Measurements from ENCODE around the gene IMMP2L.
A peak's percentile ranks its signal among the peaks of the same experiment; 100 is the strongest.
"Not testable (repeated sequence)": the region's sequence is repeated elsewhere in the genome, so short reads cannot be mapped to it uniquely, and the experiment has no call there.

Gene IMMP2L

DNA sequence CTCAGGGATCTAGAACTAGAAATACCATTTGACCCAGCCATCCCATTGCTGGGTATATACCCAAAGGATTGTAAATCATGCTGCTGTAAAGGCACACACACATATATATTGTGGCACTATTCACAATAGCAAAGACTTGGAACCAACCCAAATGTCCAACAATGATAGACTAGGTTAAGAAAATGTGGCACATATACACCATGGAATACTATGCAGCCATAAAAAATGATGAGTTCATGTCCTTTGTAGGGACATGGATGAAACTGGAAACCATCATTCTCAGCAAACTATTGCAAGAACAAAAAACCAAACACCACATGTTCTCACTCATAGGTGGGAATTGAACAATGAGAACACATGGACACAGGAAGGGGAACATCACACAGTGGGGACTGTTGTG lies 56.9 kb downstream of the IMMP2L start:
- ATAC-seq, DNase-seq: not testable (repeated sequence)

DNA sequence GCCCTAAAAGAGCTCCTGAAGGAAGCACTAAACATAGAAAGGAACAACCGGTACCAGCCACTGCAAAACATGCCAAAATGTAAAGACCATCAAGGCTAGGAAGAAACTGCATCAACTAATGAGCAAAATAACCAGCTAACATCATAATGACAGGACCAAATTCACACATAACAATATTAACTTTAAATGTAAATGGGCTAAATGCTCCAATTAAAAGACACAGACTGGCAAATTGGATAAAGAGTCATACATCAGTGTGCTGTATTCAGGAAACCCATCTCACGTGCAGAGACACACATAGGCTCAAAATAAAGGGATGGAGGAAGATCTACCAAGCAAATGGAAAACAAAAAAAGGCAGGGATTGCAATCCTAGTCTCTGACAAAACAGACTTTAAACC lies 60.5 kb downstream of the IMMP2L start:
- not testable (repeated sequence) for ATAC-seq, DNase-seq

DNA sequence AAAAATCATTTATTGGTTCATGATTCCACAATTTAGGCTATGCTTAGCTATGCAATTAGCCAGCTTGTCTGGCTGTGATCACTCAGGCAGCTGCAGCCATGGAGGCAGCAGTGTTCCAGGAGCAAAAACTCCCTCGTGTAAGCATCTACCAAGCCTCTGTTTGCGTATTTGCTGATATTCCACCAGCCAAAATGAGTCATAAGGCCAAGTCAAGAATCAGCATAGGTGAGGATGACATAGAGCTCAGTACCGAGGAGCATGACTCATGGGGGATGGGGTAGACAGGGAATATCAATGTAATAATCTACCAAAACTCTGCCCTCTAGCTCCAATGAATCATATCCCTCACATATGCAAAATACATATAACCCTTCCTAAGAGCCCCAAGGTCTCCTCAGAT lies 63.3 kb downstream of the IMMP2L start:
- DNase-seq (peak; percentile 9), ATAC-seq (peak; percentile 94)

DNA sequence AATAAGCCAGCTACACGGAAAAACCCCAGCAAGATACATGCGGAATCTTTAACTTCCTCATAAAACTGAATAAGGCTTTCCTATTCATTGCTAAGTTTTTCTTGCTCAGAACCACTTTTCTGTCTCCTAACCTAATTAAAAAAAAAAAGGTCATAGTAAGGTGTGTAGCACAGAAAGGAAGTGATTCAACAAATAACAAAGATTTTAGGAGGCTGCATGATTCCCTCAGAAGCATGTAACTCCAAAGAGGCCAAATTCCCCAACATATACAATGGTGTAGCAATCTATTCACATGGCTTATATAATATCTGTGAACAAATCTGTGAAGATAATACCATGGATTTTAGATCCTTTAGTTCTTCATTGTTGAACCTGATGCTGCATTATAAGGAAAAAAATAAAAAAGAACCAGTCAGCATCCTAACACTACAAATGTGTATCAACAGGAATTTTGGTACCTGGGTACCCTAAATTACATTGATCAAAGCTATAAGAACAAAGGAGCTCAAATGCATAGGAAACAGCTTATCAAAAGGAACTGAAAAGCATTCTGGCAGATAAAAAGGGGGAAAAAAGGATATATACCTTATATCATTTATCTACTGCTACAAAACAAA lies 63.8 kb downstream of the IMMP2L start:
- ATAC-seq, result no peak
- no peak for DNase-seq

DNA sequence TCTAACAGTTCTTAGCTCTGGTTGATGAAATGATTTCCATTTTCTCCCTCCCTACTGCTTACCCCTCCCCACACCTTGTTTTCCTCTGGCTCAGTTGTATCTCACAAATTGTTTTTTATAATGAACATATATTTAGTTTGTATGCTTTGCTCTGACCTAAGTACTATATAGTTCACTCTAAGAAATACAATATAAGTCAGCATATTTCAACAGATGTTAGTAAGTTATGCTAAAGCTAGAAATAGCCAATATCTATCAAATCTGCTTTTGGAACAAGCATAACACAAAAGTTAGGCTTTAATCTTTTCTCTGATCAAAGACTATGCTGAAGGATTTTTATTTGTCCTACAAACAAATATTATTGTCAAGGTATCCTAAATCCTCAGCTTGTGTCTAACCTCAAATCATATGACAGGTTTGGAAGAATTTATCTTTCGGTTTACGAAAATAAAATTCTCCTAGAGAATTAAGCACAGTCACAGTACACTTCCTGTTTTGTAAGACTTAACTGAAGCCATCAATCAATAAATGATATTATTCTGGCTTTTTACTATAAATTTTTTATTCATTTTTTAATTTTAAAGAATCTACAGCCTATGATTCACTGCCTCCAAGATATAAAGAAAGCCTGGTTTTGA lies 67.0 kb downstream of the IMMP2L start:
- DNase-seq (no peak), ATAC-seq (no peak)

DNA sequence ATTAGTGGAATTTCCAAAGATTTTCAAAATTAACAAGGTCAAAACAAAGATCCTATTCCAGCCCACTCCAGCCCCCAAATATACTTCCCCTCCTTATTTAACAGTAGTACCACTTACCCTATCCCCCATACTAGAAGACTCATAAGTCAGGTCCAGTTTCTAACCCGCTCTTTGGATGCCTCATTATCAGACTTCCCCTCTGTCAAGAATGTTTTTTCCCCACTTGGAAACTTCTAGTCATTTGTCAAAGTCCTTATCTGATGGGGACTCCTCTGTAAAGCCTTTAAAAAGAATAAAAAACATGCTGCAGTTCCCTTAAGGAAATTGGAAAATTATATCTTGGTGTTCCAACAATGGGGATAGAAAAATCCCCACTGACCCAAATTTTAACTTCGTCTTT lies 70.1 kb downstream of the IMMP2L start:
- DNase-seq (no peak), ATAC-seq (no peak)

DNA sequence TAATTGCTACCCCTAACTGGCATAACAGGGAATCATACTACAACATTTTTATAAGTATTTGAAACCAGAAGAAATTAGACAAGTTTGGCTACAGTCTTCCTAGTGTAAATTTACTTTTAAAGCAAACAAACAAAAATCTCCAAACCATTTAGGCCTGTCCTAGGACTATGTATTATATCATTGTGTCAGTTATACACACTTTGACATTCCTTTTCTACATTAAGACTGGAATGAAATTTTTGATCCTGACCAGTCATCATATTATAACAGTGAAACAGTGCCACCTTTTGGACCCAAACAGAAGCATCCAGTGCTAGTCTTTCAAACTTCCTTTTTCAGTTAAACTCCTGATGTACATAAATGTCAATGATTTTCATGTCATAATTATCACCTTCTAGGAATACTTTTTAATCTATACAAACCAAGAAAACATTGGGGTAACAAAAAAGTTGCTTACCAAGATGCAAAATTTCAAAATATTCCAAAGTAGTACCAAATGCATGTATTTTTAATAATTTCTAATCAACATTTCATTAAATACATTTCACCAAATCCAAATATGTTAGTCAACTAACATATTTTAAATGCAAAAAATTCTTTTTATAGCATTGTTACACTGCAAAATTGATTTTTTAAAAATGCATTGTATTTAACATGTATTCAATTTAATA lies 75.7 kb downstream of the IMMP2L start:
- DNase-seq (no peak), ATAC-seq (no peak)

DNA sequence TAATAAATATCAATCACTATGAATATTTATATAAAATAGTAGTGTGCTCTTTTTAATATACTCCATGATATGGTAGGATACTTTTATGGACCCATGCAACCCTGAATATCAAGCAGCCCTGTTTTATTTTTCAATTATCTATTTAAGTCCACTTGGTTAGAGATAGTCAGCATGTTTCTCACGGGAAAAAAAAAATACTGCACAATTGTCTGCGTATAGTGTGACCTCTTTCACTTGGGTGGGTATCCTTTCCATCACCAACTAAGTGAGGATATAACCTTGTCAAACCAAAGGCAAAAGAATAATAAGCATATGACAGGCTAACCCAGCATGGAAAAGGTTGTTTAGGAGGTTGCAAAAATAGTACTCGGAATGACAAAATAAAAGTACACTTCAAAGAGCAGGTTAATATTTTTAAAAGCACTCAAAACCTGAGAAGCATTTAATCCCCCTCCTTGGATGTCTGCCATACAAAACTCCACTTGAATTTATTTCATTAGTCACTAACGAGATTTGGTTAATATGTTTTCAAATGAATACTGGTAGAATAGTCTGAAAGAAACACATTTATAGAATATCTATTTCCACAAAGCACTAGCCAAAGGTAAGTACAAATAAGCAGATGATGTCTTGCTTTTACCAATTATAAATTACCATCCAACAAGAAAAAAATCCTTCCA lies 76.5 kb downstream of the IMMP2L start:
- DNase-seq (no peak), ATAC-seq (no peak)

DNA sequence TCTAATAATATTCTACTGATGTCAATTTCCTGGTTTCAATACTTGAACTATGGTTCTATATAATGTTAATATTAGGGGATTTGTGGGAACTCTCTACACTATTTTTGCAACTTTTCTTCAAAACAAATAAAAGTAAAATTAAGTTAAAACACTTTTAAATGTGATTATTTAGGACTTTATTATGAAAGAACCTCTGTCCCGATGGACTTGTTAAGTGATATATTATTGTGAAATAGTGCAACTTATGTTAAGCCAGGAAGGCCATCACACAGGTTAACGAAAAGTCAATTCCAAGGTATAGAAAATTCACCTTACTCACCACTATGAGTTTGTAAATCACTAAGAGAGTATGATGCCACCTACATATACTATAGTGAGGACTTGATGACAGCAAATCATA lies 79.2 kb downstream of the IMMP2L start:
- no peak for DNase-seq
- no peak for ATAC-seq

DNA sequence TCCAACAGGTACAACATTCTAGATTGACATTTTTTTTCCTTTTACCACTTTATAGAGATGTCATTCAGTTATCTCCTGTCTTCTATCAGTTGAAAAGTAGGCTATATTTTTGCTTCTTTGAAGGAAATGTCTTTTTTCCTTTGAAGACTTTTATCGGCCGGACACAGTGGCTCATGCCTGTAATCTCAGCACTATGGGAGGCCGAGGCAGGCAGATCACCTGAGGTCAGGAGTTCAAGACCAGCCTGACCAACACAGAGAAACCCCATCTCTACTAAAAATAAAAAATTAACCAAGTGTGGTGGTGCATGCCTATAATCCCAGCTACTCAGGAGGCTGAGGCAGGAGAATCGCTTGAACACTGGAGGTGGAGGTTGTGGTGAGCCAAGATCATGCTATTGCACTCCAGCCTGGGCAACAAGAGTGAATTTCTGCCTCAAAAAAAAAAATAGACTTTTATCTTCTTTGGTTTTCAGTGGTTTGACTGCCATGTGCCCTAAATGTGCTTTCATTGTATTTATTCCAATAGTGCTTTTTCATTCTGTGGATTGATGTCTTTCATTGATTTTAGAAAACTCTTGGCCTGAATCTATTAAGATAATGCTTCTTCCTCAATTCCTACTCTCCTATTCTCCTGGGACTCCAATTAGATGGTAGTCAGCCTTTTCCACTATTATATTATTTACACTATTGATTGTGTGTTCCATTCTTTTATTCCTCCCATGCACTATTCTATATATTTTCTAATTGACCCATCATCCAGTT lies 84.6 kb downstream of the IMMP2L start:
- no peak for ATAC-seq
- no peak for DNase-seq

DNA sequence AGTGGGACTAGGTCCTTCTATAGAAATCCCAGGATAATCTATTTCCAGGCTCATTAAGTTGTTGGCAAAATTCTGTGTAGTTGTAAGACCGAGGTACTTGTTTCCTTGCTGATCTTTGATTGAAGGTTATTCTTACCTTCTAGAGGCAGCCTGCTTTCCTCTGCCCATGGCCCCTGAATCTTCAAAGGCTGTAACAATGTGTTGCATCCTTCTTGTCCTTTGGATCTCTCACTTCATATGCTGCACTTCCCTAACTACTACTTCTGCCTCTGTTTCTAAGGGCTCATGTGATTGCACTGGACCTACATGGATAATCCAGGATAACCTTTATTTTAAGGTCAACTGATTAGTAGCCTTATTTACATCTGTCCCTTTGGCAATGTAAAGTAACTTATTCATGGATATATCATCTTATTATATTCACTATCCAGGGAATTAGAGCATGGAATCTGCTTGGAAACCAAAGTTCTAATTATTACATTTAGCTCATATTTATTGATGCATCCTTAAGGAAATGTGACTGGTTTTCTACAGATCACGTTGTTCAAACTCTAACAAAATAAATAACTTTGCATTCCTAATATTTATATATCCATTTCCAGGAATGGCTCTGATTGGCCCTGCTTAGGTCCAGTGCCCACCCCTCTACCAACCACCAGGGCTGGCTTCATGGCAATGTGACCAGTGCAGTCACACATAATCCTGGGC lies 85.6 kb downstream of the IMMP2L start:
- DNase-seq, result no peak
- ATAC-seq, result no peak

DNA sequence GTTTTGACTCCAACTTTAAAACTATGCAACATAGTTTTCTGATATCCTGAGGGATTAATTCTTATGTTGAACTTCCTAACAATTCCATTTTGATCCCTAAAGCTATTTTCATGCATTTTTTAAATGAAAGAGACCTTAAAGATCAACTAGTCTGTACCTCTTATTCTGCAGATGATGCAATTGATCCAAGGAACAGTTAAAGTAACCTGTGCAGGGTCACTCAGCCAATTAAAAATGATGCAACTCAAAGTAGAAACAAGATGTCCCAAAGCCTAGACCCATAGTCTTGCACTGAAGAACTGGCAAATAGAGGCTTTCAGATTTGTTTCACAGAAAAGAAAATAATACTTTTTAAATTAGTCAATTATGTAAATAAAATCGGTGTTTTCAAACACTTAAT lies 86.3 kb downstream of the IMMP2L start:
- ATAC-seq, result no peak

DNA sequence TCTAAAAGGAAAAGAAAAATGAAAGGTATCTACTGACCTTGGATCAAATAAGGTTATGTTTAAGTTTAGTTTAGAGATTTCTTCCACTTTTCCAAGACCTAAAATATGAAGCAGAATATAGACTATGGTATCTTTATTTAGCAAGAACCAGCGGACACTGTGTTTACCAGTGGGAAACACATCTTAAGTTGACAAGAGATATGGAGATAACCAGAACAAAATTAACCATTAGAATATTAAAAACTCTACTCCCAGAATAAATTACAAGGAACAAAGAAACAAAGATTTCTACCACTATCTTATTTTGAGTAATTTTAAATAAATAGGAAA lies 86.9 kb downstream of the IMMP2L start:
- ATAC-seq, result no peak
- no peak for DNase-seq

More for the DNA sequence above, 86.3 kb downstream of the IMMP2L start:
- no peak for DNase-seq

DNA sequence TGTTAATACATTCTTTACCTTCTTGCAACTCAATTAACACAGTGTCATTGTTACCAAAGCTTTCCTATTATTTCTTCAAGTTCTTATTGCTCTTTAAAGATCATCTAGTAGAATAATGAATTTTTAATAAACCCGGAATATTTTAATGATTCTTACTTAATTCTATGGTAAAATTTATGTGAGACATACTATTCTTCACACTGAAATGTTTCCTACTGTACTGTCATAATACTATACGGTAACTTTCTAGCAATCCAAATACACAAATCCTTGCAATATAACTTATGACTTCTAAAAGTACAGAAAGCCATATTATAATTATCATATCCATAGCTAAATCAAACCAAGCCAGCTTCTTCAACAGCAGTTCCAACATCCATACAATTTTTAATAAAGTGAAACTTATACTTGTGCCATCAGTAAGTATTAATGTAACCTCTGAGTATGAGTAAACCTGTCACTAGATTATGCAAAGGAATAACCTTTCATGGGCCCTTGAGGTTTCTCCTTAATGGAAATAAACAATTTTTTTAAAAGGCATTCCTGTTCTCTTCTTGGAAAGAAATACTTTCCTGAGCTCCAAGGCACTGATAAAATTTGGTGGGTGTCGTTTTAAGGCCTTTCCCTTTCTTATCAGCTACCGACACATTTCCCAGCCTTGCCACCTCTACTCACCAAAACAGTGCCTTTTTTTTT lies 87.4 kb downstream of the IMMP2L start:
- DNase-seq, result no peak
- ATAC-seq, result no peak

DNA sequence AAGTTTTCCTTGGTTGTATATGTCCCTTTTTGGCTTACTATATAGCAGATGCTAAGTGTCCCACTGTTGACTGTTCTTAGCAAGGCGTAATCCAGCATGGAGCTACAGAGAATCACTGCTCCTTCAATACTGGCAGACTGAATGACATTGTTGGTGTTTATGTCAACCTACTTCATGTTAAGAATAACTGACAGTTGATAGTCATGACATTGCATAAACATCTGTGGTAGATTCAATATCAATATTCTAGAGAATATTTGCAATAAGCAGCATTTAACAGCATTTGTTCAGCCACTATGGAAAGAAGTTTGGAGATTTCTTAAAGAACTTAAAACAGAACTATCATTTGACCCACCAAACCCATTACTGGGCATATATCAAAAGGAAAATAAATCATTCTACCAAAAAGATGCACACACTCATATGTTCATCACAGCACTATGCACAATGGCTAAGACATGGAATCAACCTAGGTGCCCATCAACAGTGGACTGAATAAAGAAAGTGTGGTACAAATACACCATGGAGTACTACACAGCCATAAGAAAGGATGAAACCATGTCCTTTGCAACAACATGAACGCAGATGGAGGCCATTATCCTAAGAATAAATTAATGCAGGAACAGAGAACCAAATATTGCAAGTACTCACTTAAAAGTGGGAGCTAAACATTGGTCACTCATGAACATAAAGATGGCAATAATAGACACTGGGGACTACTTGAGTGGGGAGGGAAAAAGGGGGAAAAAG lies 88.7 kb downstream of the IMMP2L start:
- DNase-seq, result no peak
- ATAC-seq, result no peak

DNA sequence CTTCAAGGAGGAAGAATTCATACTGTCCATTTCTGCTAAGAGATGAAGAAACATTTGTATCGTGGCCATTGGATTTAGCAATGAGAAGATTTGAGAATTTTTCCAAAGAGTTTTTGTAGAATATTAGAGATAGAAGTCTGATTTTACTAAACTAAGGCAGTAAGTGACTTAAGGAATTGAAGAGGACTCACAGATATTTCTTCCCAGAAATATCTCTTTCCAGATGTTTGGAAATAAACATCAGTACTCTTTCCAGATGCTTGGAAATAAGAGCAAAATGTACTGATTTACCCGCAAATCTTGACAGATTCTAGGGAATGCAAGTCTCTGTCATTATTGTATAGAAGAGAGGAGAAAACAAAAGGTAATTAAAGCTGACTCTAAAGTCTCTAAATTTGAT lies 91.3 kb downstream of the IMMP2L start:
- no peak for DNase-seq
- ATAC-seq, result no peak

DNA sequence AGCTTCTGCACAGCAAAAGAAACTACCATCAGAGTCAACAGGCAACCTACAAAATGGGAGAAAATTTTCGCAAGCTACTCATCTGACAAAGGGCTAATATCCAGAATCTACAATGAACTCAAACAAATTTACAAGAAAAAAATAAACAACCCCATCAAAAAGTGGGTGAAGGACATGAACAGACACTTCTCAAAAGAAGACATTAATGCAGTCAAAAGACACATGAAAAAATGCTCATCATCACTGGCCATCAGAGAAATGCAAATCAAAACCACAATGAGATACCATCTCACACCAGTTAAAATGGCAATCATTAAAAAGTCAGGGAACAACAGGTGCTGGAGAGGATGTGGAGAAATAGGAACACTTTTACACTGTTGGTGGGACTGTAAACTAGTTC lies 92.4 kb downstream of the IMMP2L start:
- not testable (repeated sequence) for ATAC-seq, DNase-seq

DNA sequence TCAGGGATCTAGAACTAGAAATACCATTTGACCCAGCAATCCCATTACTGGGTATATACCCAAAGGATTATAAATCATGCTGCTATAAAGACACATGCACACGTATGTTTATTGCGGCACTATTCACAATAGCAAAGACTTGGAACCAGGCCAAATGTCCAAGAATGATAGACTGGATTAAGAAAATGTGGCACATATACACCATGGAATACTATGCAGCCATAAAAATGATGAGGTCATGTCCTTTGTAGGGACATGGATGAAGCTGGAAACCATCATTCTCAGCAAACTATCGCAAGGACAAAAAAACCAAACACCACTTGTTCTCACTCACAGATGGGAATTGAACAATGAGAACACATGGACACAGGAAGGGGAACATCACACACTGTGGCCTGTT lies 96.5 kb downstream of the IMMP2L start:
- not testable (repeated sequence) for ATAC-seq, DNase-seq

DNA sequence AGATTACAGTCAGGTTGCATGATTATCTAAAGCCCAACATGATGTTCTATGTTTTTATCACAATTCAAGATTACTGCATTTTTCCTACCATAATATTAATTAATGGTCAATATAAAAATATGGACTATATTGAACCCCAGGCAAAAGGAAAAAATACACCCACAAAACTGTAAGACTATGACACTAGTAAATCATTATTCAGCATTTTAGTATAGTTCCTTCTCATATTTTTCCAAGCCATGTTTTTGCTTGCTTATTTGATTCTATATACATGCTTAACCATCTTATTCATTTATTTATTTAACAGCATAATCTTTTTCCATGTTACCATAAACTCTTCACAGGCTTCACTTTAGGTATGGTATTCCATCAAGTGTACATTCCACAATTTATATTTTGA lies 101.6 kb downstream of the IMMP2L start:
- no peak for ATAC-seq

DNA sequence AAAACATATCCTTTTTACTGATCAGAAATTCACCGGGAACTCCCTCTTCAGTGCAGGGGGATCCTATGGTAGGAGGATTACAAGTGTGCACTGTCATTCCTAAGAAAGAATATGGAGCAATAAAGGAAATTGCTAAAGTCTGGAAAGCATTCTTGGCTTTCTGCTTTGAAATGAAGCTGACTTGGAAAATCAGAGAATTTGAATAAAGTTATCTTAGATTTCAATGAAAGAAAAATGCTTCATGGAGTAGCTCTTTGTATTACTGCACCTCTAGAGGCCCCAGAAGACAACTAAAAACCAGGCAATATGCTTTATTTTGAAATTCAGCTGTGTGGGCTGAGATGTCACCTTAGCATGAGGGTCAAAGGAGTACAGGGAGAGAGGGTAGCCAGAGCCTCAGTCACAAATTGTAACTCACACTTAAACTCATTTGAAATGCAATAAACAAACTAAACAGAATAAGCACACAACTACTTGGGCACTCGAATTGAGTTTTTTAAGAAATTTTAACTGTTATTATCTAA lies 102.5 kb downstream of the IMMP2L start:
- DNase-seq (no peak), ATAC-seq (no peak)

More for the DNA sequence above, 101.6 kb downstream of the IMMP2L start:
- no peak for DNase-seq
